Trophoblast cell (in vitro differentiated cells and primary cell): ENCODE results near the gene VCPKMT.

ENCODE experiments used
- DNase-seq, 2 donors: peaks; one replicate each; pipeline ENCODE4 v3.0.0-alpha.2; 2016
- H2AFZ ChIP-seq: 2 replicates; pipeline ENCODE4 v1.6.1; 2013; ENCODE audit warnings: low read length, moderate library complexity, mild to moderate bottlenecking; ENCODE audit not compliant: insufficient read depth, poor library complexity
- H2AK5ac ChIP-seq: 2 replicates; pipeline ENCODE4 v1.6.1; 2013; ENCODE audit warnings: mild to moderate bottlenecking, low read length
- H2BK120ac ChIP-seq: 2 replicates; pipeline ENCODE4 v1.6.1; 2013; ENCODE audit warnings: low read length, mild to moderate bottlenecking, moderate library complexity; ENCODE audit not compliant: insufficient read depth, poor library complexity
- H2BK12ac ChIP-seq: 2 replicates; pipeline ENCODE4 v1.6.1; 2013; ENCODE audit warnings: mild to moderate bottlenecking, low read length, moderate library complexity
- H2BK5ac ChIP-seq: 2 replicates; pipeline ENCODE4 v1.6.1; 2013; ENCODE audit warnings: low read length, low read depth, moderate library complexity, mild to moderate bottlenecking; ENCODE audit not compliant: poor library complexity
- H3K14ac ChIP-seq: 2 replicates; pipeline ENCODE4 v1.6.1; 2013; ENCODE audit warnings: mild to moderate bottlenecking, low read length
- H3K18ac ChIP-seq: 2 replicates; pipeline ENCODE4 v1.6.1; 2013; ENCODE audit warnings: mild to moderate bottlenecking, low read length
- H3K23ac ChIP-seq: 2 replicates; pipeline ENCODE4 v1.6.1; 2013; ENCODE audit warnings: low read length
- H3K27ac ChIP-seq: 2 replicates; pipeline ENCODE4 v1.5.1; 2013; ENCODE audit warnings: low read depth, mild to moderate bottlenecking, inconsistent platforms, low read length, moderate library complexity
- H3K27me3 ChIP-seq: 2 replicates; pipeline ENCODE4 v1.6.1; 2013; ENCODE audit warnings: inconsistent platforms, mild to moderate bottlenecking, low read length, moderate library complexity; ENCODE audit not compliant: insufficient read depth
- H3K36me3 ChIP-seq, 2 experiments: 1 replicate in 1 of 2; 2 replicates in 1 of 2; pipeline ENCODE4 v1.6.1; 2013; ENCODE audit warnings: low read length in 2 of 2, mild to moderate bottlenecking in 2 of 2, moderate library complexity in 1 of 2; ENCODE audit not compliant: insufficient read depth in 2 of 2, control insufficient read depth in 1 of 2
- H3K4ac ChIP-seq: 2 replicates; pipeline ENCODE4 v1.6.1; 2013; ENCODE audit warnings: low read depth, mild to moderate bottlenecking, low read length, moderate library complexity
- H3K4me1 ChIP-seq, 2 experiments: 1 replicate in 1 of 2; 2 replicates in 1 of 2; pipeline ENCODE4 v1.6.1; 2013; ENCODE audit warnings: low read length in 2 of 2, mild to moderate bottlenecking in 2 of 2, moderate library complexity in 1 of 2; ENCODE audit not compliant: insufficient read depth in 2 of 2, control insufficient read depth in 1 of 2
- H3K4me2 ChIP-seq: 2 replicates; pipeline ENCODE4 v1.6.1; 2013; ENCODE audit warnings: inconsistent platforms, mild to moderate bottlenecking, low read length, moderate library complexity
- H3K4me3 ChIP-seq: 2 replicates; pipeline ENCODE4 v1.5.1; 2013; ENCODE audit warnings: mild to moderate bottlenecking, low read depth, low read length, inconsistent platforms
- H3K79me1 ChIP-seq: one replicate; pipeline ENCODE4 v1.6.1; 2013; ENCODE audit warnings: low read length
- H3K79me2 ChIP-seq: 2 replicates; pipeline ENCODE4 v1.6.1; 2013; ENCODE audit warnings: low read length, mild to moderate bottlenecking; ENCODE audit not compliant: control insufficient read depth, insufficient read depth, poor library complexity
- H3K9ac ChIP-seq: 2 replicates; pipeline ENCODE4 v1.6.1; 2013; ENCODE audit warnings: mild to moderate bottlenecking, low read length
- H3K9me3 ChIP-seq: 2 replicates; pipeline ENCODE4 v1.6.1; 2013; ENCODE audit warnings: low read depth, mild to moderate bottlenecking, control low read depth, inconsistent platforms, low read length; ENCODE audit not compliant: insufficient read depth
- H4K12ac ChIP-seq: 2 replicates; pipeline ENCODE4 v1.6.1; 2013; ENCODE audit warnings: low read depth, mild to moderate bottlenecking, low read length, moderate library complexity
- H4K8ac ChIP-seq: 2 replicates; pipeline ENCODE4 v1.6.1; 2013; ENCODE audit warnings: low read depth, mild to moderate bottlenecking, low read length, moderate library complexity
- H4K91ac ChIP-seq: one replicate; pipeline ENCODE4 v1.6.1; 2013; ENCODE audit warnings: low read depth, mild to moderate bottlenecking, low read length, moderate library complexity
- WGBS: extraction: QIAGEN DNeasy Blood & Tissue Kit; methylation state at CpG from one replicate; pipeline ENCODE4 v1.1.7; 2013; ENCODE audit warnings: missing lambda C conversion rate; ENCODE audit not compliant: insufficient read length, insufficient coverage; ENCODE audit errors: extremely low coverage; 5-methylcytosine and 5-hydroxymethylcytosine counted together

The VCPKMT gene

DNA sequence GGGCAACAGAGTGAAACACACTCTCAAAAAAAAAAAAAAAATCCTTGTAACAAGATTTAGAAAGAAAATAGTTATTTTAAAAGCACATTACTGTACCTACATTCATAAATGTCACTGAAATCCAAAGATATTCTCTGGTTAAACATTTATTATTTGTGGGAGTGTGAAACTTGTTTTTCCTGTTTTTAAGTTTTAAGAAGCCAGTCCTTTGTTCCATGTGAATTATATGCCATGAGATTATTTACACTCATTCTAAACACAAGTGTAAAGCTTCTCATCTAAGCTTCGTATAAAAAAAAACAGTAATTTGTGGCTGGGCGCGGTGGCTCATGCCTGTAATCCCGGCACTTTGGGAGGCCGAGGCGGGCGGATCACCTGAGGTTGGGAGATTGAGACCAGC, 15.0 kb downstream of the VCPKMT start:
- no peak overlapping the region for H2AK5ac ChIP-seq
- H3K4me3 ChIP-seq: no peak overlapping the region
- H3K18ac ChIP-seq: no peak overlapping the region
- H3K14ac ChIP-seq: peak overlapping the region; percentile 74
- WGBS: no CpG with 5 or more reads among the region's 7 CpGs
- no peaks in the 10 kb centered on the region for H3K27me3 ChIP-seq
- H2BK12ac ChIP-seq: peak overlapping the region; percentile 23
- H3K4me2 ChIP-seq: no peak overlapping the region
- H4K91ac ChIP-seq: peak overlapping the region; percentile 47
- peaks cover 11% of the 10 kb centered on the region for H3K79me1 ChIP-seq
- H3K4ac ChIP-seq: peak overlapping the region; percentile 53
- no peak overlapping the region for H2AFZ ChIP-seq
- no peak overlapping the region for H4K8ac ChIP-seq
- no peak overlapping the region for H3K23ac ChIP-seq
- H2BK5ac ChIP-seq: no peak overlapping the region
- peaks cover 3% of the 10 kb centered on the region in 2 experiments for H3K4me1 ChIP-seq
- no peaks in the 10 kb centered on the region for H3K9me3 ChIP-seq
- no peak overlapping the region for H3K9ac ChIP-seq
- peak overlapping the region; percentile 33 for H2BK120ac ChIP-seq
- no peak overlapping the region for H3K27ac ChIP-seq
- DNase-seq: no peak
- H4K12ac ChIP-seq: no peak overlapping the region
- H3K36me3 ChIP-seq: peaks cover 2% of the 10 kb centered on the region in 2 experiments
- H3K79me2 ChIP-seq: no peaks in the 10 kb centered on the region

DNA sequence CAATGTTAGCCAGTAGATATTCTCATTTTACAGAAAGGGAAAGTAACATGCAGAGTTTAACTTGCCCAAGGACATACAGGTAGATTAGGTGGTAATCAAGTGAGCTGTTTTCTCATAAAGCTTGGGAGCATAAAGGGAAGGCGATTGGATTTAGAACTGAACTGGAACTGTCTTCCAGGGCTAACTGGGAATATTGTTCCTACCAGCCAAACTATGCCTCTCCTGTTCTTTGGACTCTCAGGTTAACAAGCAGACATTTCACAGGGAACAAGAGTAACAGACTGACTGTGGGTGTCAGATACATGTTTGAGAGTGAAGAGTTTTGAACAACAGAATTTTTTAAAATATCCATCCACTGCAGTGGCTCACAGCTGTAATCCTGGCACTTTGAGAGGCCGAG, 15.6 kb downstream of the VCPKMT start:
- peak overlapping the region; percentile 47 for H4K91ac ChIP-seq
- no peaks in the 10 kb centered on the region for H3K36me3 ChIP-seq
- H4K8ac ChIP-seq: no peak overlapping the region
- H4K12ac ChIP-seq: no peak overlapping the region
- H2BK12ac ChIP-seq: peak overlapping the region; percentile 23
- peaks cover 12% of the 10 kb centered on the region for H3K79me1 ChIP-seq
- DNase-seq: no peak
- H3K79me2 ChIP-seq: no peaks in the 10 kb centered on the region
- H3K9ac ChIP-seq: no peak overlapping the region
- H3K23ac ChIP-seq: no peak overlapping the region
- H3K9me3 ChIP-seq: no peaks in the 10 kb centered on the region
- H2AFZ ChIP-seq: no peak overlapping the region
- H3K14ac ChIP-seq: no peak overlapping the region
- no peak overlapping the region for H3K4me3 ChIP-seq
- no peak overlapping the region for H2BK5ac ChIP-seq
- no peak overlapping the region for H2AK5ac ChIP-seq
- no peak overlapping the region for H3K4me2 ChIP-seq
- WGBS: no CpG with 5 or more reads among the region's 2 CpGs
- H3K4me1 ChIP-seq: peaks cover 3% of the 10 kb centered on the region in 2 experiments
- no peak overlapping the region for H3K27ac ChIP-seq
- H2BK120ac ChIP-seq: peak overlapping the region; percentile 33
- no peak overlapping the region for H3K4ac ChIP-seq
- H3K18ac ChIP-seq: no peak overlapping the region
- H3K27me3 ChIP-seq: no peaks in the 10 kb centered on the region

DNA sequence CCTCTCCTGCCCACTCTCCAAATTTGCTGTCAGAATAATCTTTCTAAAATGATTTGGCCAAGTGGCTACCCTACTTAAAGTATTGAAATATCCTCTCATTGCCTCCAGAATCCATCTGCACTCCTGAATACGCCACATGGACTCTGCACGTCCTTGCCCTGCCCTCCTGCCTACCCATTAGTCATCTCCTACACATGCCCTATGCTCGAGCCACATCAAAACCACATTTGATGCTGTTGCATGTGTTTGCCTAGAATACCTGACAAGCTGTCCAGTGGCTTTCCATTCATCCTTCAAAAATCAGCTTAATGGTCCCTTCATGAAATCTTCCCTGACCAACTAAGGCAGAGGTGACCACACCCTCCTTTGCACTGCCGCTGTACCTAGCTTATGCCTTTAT, 17.0 kb downstream of the VCPKMT start:
- DNase-seq: no peak
- Histone ChIP-seq H3K4me2 (no peak overlapping the region), H2BK12ac (no peak overlapping the region), H2AFZ (no peak overlapping the region), H4K12ac (no peak overlapping the region), H3K4ac (no peak overlapping the region), H2AK5ac (no peak overlapping the region), H3K9me3 (no peaks in the 10 kb centered on the region), H3K9ac (no peak overlapping the region), H3K4me1 (peaks cover 3% of the 10 kb centered on the region in 2 experiments), H2BK5ac (no peak overlapping the region), H2BK120ac (no peak overlapping the region), H4K91ac (no peak overlapping the region), H3K79me1 (peaks cover 12% of the 10 kb centered on the region), H4K8ac (no peak overlapping the region), H3K18ac (no peak overlapping the region), H3K27me3 (no peaks in the 10 kb centered on the region), H3K36me3 (no peaks in the 10 kb centered on the region), H3K27ac (no peak overlapping the region), H3K4me3 (no peak overlapping the region), H3K23ac (no peak overlapping the region), H3K79me2 (no peaks in the 10 kb centered on the region), H3K14ac (no peak overlapping the region)
- WGBS: no CpG with 5 or more reads among the region's 4 CpGs

GRCh38 chr14:50095895-50096294, 20.5 kb downstream of the VCPKMT start:
- H3K23ac ChIP-seq: no peak overlapping the region
- H2BK5ac ChIP-seq: no peak overlapping the region
- H4K12ac ChIP-seq: no peak overlapping the region
- peaks cover 0 to 5% of the 10 kb centered on the region in 2 experiments for H3K4me1 ChIP-seq
- H3K36me3 ChIP-seq: no peaks in the 10 kb centered on the region
- H2BK120ac ChIP-seq: no peak overlapping the region
- no CpG with 5 or more reads among the region's 1 CpG for WGBS
- H3K9me3 ChIP-seq: no peaks in the 10 kb centered on the region
- H3K27ac ChIP-seq: no peak overlapping the region
- H3K9ac ChIP-seq: no peak overlapping the region
- no peak overlapping the region for H2AFZ ChIP-seq
- H3K4me2 ChIP-seq: no peak overlapping the region
- no peak overlapping the region for H3K14ac ChIP-seq
- H3K4me3 ChIP-seq: no peak overlapping the region
- H2BK12ac ChIP-seq: no peak overlapping the region
- no peak overlapping the region for H3K4ac ChIP-seq
- no peak for DNase-seq
- H2AK5ac ChIP-seq: no peak overlapping the region
- no peak overlapping the region for H3K18ac ChIP-seq
- no peaks in the 10 kb centered on the region for H3K79me2 ChIP-seq
- H3K79me1 ChIP-seq: peaks cover 2% of the 10 kb centered on the region
- H4K91ac ChIP-seq: no peak overlapping the region
- no peak overlapping the region for H4K8ac ChIP-seq
- H3K27me3 ChIP-seq: no peaks in the 10 kb centered on the region
